ENCODE results near the gene ACMSD.
"Not testable (repeated sequence)": the region's sequence is repeated elsewhere in the genome, so short reads cannot be mapped to it uniquely, and the experiment has no call there.

ACMSD gene

GRCh38 chr2:134823431-134823830 lies 15.0 kb upstream of the ACMSD start:
- H3K36me3 ChIP-seq: no peaks in the 10 kb centered on the region
- no peaks in the 10 kb centered on the region for H3K27me3 ChIP-seq
- no peaks in the 10 kb centered on the region for H3K9me3 ChIP-seq
- TF ChIP-seq CTCF (IDR thresholded peaks at IDR 0.05): no peak
- H3K4me1 ChIP-seq (ENCODE audit: control insufficient read depth in 1 of 2, insufficient read depth in 1 of 2, low read depth in 1 of 2, low read length in 1 of 2): no peaks in the 10 kb centered on the region
- no peak overlapping the region for H3K4me3 ChIP-seq (ENCODE audit: low read depth in 1 of 2, low read length in 1 of 2)
- no peak overlapping the region for H3K27ac ChIP-seq

- no peaks in the 10 kb centered on the region for H3K27me3 ChIP-seq
- no peaks in the 10 kb centered on the region for H3K4me1 ChIP-seq (ENCODE audit: control insufficient read depth in 1 of 2, insufficient read depth in 1 of 2, low read depth in 1 of 2, low read length in 1 of 2)
- TF ChIP-seq CTCF (IDR thresholded peaks at IDR 0.05): no peak
- H3K36me3 ChIP-seq: no peaks in the 10 kb centered on the region
- H3K4me3 ChIP-seq (ENCODE audit: low read depth in 1 of 2, low read length in 1 of 2): no peak overlapping the region
- H3K27ac ChIP-seq: no peak overlapping the region
- no peaks in the 10 kb centered on the region for H3K9me3 ChIP-seq
Measured at GRCh38 chr2:134823832-134824231, 14.6 kb upstream of the ACMSD start.

GRCh38 chr2:134825716-134826115 lies 12.7 kb upstream of the ACMSD start:
- H3K36me3 ChIP-seq; H3K9me3 ChIP-seq; H3K27ac ChIP-seq; H3K27me3 ChIP-seq; H3K4me1 ChIP-seq (ENCODE audit: control insufficient read depth in 1 of 2, insufficient read depth in 1 of 2, low read depth in 1 of 2, low read length in 1 of 2); H3K4me3 ChIP-seq (ENCODE audit: low read depth in 1 of 2, low read length in 1 of 2): not testable (repeated sequence)

- Histone ChIP-seq H3K27ac (no peak overlapping the region), H3K4me1 (ENCODE audit: control insufficient read depth in 1 of 2, insufficient read depth in 1 of 2, low read depth in 1 of 2, low read length in 1 of 2) (no peaks in the 10 kb centered on the region), H3K27me3 (no peaks in the 10 kb centered on the region), H3K36me3 (no peaks in the 10 kb centered on the region), H3K4me3 (ENCODE audit: low read depth in 1 of 2, low read length in 1 of 2) (no peak overlapping the region), H3K9me3 (no peaks in the 10 kb centered on the region)
- TF ChIP-seq CTCF (IDR thresholded peaks at IDR 0.05): no peak
Measured at GRCh38 chr2:134835471-134835870, 2.9 kb upstream of the ACMSD start.

GRCh38 chr2:134836986-134837385 lies 1.4 kb upstream of the ACMSD start:
- Histone ChIP-seq H3K27me3 (no peaks in the 10 kb centered on the region), H3K4me3 (ENCODE audit: low read depth in 1 of 2, low read length in 1 of 2) (no peak overlapping the region), H3K4me1 (ENCODE audit: control insufficient read depth in 1 of 2, insufficient read depth in 1 of 2, low read depth in 1 of 2, low read length in 1 of 2) (no peaks in the 10 kb centered on the region), H3K36me3 (no peaks in the 10 kb centered on the region), H3K9me3 (no peaks in the 10 kb centered on the region), H3K27ac (no peak overlapping the region)
- TF ChIP-seq CTCF (IDR thresholded peaks at IDR 0.05): no peak

GRCh38 chr2:134839649-134840048 lies 1.2 kb downstream of the ACMSD start:
- no peak for TF ChIP-seq CTCF (IDR thresholded peaks at IDR 0.05)
- Histone ChIP-seq H3K36me3 (no peaks in the 10 kb centered on the region), H3K9me3 (no peaks in the 10 kb centered on the region), H3K27ac (no peak overlapping the region), H3K4me3 (ENCODE audit: low read depth in 1 of 2, low read length in 1 of 2) (no peak overlapping the region), H3K4me1 (ENCODE audit: control insufficient read depth in 1 of 2, insufficient read depth in 1 of 2, low read depth in 1 of 2, low read length in 1 of 2) (no peaks in the 10 kb centered on the region), H3K27me3 (no peaks in the 10 kb centered on the region)
